NCI-H2029 treated with DMSO at 0.1 percent for 48 hours (cell line): ENCODE data around the gene PHOSPHO2.
"Not testable (repeated sequence)": the region's sequence is repeated elsewhere in the genome, so short reads cannot be mapped to it uniquely, and the experiment has no call there.

Experiments used
- DNase-seq: peaks from one replicate; lab custom pipeline; 2025; lab: John Stamatoyannopoulos, UW

The PHOSPHO2 gene

DNA sequence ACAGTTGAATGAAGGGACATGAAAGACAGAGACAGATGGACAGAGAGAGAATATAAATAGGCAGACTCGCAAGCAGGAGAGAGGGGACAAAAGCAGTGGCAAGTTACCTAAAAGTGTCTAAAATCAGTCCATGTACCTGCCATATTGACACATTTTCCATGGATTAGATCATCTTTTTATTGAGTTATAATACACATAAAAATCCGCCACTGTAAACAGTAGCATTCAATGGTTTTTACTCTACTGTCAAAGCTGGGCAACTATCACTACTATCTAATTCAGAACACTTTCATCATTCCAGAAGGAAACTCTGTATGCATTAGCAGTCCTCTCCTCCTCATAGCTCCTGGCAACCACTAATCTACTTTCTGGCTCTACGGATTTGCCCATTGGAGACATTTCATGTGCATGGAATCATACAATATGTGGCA lies 10.1 kb upstream of the PHOSPHO2 start:
- DNase-seq: no peak

DNA sequence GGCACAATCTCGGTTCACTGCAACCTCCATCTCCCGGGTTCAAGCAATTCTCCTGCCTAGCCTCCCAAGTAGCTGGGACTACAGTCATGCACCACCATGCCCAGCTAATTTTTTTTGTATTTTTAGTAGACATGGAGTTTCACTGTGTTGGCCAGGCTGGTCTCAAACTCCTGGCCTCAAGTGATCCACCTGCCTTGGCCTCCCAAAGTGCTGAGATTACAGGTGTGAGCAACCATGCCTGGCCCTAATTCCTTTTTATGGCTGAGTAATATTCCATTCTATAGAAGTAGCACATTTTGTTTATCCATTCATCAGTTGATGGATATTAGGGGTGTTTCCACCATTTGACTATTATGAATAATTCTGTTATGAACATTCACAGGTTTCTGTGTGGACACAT lies 9.6 kb upstream of the PHOSPHO2 start:
- DNase-seq: not testable (repeated sequence)

DNA sequence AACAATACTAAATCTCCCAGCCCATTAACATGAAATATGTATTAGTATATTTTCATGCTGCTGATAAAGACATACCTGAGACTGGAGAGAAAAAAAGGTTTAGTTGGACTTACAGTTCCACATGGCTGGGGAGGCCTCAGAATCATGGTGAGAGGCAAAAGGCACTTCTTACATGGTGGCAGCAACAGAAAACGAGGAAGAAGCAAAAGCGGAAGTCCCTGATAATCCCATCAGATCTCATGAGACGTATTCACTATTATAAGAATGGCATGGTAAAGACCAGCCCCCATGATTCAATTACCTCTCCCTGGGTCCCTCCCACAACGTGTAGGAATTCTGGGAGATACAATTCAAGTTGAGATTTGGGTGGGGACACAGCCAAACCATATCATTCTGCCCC lies 7.4 kb upstream of the PHOSPHO2 start:
- not testable (repeated sequence) for DNase-seq

DNA sequence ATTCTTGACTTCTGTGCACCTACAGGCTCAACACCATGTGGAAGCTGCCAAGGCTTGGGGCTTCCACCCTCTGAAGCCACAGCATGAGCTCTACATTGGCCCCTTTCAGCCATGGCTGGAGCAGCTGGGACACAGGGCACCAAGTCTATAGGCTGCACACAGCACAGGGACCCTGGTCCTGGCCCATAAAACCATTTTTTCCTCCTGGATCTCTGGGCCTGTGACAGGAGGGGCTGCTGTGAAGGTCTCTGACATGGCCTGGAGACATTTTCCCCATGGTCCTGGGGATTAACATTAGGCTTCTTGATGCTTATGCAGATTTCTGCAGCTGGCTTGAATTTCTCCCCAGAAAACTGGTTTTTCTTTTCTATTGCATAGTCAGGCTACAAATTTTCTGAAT lies 6.3 kb upstream of the PHOSPHO2 start:
- not testable (repeated sequence) for DNase-seq

DNA sequence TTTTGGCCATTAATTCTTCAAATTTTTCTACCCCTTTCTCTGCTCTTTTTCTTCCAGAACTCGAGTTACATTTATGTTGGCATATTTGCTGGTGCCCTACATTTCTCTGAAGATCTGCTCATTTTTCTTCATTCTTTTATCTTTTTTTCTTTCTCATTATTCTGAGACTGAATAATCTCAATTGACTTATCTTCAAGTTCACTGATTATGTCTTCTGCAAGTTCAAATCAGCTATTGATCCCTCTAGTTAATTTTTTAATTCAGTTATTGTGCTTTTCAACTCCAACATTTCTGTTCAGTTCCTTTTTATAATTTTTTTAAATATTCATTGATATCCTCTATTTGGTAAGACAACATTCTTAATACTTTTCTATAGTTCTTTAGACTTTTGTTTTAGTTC lies 3.3 kb upstream of the PHOSPHO2 start:
- DNase-seq: no peak

DNA sequence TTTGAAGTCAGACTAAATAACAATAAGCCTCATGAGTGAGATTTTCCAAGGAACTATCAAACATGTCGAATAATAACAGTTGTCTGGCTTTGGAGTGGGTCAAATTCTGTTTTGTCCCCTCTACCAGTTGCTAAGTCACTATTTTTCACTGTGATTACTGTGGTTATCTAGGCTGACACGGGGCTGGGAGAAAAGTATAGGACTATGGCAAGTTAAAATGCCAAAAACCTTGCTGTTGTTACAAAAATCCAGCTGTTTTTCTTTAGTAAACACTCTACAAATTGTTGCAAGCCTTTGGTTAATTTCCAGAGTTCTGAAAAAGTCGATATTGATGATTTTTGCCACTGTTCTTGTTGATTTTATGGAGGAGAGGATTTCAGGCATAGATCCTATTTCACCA lies 1.6 kb upstream of the PHOSPHO2 start:
- no peak for DNase-seq

DNA sequence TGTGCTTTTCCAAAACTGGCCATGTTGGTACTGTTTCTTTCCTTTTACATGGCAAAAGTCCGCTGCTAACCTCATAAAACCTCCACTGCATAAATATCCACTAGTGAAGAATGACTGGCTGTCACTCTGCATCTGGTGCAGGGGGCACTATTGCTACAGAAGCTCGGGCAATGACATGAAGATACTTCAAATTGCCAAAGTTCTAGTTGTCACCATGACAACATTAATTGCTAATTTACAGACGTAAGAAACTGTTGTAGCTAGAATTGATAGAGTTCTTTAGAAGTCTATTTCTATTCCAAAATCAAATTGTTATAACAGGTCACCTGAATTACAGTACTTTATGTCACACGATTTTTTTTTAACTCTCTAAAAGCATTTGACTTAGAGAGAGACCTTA lies 909 bp upstream of the PHOSPHO2 start:
- no peak for DNase-seq

DNA sequence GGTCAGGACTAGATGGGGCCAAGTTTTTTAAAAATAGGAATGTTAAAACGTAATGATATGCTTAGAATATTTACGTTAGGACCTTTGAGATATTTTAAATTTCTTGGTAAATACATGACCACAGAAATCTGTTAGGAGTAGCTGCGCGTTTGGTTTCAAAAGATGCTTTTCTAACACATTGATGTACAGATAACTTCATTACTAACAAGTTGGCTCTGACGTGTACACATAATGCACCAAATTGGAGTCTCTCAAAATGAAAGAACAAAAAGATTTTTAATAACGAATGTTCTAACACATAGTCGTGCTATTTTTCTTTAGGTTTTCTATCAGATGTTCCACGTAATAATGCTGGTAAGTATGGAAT lies 608 bp downstream of the PHOSPHO2 start:
- DNase-seq: no peak

DNA sequence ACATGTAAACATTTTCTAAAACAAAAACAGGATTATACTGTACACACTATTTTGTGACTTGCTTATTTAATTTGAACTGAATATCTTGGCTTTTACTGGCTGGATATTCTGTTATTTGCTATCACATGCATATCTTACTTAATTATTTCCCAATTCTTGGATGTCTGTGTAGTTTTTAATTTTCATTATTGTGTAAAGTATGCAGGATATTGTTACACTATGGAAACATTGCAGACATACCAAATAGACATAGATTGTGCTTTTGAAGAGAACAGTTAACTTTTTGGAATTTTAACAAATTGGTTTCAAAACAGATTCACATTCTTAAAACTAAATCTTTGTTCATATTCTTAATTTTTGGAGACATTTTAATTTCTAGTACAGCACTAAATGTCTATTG lies 2.1 kb downstream of the PHOSPHO2 start:
- DNase-seq: no peak

DNA sequence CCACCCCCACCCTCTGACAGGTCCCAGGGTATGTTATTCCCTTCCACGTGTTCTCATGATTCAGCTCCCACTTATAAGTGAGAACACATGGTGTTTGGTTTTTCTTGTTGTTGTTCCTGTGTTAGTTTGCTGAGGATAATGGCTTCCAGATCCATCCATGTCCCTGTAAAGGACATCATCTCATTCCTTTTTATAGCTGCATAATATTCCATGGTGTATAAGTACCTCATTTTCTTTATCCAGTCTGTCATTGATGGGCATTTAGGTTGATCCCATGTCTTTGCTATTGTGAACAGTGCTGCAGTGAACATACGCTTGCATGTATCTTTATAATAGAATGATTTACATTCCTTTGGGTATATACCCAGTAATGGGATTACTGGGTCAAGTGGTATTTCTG lies 4.9 kb downstream of the PHOSPHO2 start:
- not testable (repeated sequence) for DNase-seq

DNA sequence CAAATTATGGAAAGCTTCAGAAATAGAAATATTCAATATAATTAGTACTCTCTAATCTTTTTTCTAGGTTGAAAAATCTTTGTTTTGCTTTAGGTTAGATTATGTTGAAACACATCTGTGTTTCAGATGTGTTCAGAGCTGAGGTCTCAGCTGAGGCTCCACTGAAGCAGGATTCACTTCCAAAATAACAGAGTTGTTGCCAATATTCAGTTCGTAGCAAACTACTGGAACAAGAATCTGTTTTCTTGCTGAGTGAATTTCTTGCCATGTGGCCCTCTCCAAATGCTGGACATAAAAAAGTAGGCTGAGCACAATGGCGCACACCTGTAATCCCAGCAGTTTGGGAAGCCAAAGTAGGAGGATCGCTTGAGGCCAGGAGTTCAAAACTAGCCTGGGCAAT lies 8.7 kb downstream of the PHOSPHO2 start:
- DNase-seq: no peak

DNA sequence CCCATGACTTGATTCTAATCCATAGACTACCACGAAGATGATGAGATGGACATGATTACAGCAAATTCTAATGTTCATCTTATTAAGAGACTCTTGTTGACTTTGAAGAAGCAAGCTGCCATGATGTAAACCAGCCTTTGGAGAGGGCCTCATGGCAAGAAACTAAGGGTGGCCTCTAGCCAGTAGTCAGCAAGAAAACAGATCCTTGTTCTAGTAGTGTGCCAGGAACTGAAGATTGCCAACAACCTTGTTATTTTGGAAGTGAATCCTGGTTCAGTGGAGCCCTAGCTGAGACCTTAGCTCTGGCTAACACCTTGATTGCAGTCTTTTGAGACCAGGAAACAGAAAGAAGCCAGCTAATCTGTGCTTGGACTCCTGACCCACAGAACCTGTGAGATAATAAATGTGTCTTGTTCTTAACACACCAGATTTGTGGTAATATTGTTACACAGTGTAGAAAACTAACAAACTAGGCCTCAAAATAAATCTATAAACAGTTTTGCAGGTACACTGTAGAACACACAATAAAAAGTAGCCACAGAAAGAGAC lies 10.0 kb downstream of the PHOSPHO2 start:
- DNase-seq: no peak

DNA sequence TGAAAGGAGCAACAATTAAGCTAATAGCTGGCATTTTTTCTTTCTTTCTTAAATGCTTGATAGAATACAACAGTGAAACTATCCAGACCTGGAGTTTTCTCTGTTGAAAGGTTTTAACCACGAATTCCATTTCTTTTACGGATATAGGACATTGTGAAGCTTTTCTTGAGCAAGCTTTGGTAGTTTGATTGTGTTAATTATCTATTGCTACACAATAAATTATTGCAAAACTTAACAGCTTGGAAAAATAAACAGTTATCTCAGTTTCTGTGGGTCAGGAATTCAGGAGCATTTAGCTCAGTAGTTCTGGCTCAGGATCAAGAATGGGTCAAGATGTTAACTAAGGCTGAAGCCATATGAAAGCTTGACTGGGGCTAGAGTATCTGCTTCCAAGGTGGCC lies 11.7 kb downstream of the PHOSPHO2 start:
- no peak for DNase-seq

DNA sequence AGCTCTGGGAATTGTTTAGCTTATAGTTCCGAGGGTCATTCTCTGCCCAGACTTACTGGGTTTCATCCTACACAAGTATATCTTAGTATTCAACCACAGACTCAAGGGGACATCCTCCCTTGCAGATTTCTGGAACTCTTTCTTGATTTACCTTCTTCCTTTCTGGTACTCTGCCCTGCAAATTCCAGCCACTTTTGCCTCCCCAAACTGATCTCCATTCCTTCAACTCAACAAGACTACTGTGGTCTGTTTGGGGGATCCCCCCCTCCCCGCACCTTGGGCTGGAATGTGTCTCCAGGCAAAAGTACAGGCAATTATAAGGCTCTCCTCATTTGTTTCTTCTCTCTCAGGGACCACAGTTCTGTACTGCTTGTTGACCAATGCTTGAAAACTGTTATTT lies 13.4 kb downstream of the PHOSPHO2 start:
- no peak for DNase-seq

DNA sequence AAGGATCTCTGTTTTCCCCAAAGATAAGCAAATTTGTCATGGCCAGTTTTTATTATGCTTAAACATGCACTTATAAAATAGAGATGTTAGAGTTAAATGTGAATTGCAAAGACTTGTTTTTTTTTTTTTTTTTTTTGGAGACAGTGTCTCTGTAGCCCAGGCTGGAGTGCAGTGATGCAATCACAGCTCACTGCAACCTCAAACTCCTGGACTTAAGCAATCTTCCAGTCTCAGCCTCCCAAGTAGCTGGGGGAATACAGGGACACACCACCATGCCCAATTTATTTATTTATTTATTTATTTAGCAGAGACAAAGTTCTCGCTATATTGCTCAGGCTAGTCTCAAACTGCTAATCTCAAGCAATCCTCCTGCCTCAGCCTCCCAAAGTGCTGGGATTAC lies 15.1 kb downstream of the PHOSPHO2 start:
- no peak for DNase-seq

DNA sequence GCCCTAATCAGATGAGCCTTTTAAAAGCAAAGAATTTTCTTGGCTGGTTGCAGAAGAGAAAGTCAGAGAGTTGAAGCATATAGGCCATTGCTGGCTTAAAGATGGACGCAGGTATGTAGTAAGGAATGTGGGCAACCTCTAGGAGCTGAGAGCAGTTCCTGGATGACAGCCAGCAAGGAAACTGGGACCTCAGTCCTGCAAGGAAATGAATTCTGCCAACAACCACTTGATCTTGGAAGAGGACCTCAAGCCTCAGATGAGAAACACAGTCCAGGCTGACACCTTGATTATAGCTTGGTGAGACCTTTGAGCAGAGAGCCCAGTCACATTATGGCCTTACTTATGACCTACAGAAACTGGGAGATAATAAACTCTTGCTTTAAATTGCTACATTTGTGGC lies 15.7 kb downstream of the PHOSPHO2 start:
- DNase-seq: peak; percentile 47

DNA sequence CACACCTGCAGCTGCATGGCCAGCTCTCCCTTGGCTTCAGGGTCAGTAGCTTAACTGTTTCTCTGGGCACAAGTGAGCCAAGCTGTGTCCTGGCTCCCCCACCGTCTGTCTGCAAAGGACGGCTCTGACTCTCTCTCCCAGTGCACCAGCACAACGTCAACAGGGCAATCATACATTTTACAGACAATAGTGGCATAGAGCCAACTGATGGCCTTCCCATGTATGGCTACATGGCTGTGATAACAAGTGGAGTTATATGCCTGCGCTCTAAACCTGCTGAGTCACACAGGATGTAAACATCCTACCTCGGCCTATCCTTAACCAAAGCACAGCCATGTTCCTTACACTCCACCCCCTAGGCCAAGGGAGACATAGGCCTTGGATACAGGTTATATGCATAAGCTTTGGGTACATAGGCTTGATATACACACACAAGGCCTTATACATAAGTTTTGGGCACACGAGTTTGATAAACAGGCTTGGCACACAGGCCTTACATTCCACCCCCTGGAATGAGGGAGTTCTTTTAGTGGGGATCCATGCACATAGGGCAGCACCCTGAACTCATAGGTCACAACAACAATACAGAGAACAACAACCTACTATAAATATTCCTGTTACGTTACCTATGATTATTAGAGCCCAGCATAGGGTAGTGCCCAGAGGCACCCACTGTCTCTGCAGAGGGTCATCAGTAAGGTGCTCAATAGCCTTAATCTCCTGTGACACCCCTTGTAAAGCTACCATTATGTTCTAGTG lies 17.7 kb downstream of the PHOSPHO2 start:
- peak; percentile 31 for DNase-seq

DNA sequence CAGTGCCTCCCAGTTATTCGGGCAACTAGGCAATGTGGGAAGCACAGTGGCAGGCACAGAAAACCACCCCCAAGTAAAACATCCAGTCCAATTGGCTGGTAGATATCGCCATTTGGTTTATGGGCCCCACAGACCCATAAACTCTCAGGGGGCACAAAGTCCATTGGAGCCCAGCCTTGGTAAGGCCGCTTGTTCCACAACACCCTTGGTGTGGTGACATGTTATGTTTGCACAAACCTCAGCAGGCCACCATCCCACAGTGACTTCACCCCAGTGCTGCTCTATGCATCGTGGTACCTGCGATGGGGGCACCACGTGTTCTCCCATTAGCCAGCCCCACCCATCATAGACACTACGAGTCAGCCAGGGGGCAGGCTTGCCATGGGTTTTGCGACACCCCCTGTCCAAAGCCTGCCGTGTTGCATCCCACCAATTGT lies 18.5 kb downstream of the PHOSPHO2 start:
- DNase-seq: no peak

DNA sequence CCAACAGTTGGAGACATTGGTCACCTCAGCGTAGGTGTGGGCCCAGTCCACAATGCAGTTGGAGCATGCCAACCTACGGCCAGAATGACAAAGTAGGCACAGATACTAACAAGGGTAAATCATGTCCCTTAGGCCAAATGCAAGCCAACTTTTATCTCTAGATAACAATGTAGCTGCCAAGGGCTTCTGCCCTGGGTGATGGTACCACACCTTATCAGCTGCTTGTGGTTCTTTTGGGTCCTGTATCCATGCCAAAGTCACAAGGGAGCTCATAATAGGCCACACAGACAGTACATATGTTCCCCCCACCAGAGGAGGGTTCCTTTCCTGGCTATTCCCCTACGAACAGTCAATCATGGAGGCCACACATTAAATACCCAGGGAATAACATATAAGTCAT lies 19.1 kb downstream of the PHOSPHO2 start:
- no peak for DNase-seq

DNA sequence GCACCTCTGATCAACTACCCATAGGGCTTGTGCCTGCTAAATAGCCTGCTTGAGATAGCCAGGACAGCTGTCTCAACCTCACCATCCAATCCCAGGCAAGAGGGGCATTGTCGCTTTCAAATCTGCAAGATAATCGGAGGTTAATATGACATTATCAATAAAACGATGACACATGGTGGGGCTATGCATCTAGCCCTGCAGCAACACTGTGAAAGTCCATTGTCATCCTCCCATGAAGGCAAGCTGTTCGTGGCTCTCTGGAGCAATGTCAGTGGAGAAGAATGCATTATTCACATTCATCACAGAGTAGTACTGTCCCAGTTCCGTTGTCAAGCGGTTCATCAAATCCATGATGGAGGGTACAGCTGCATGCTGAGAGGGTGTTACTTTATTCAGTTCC lies 20.4 kb downstream of the PHOSPHO2 start:
- DNase-seq: no peak

DNA sequence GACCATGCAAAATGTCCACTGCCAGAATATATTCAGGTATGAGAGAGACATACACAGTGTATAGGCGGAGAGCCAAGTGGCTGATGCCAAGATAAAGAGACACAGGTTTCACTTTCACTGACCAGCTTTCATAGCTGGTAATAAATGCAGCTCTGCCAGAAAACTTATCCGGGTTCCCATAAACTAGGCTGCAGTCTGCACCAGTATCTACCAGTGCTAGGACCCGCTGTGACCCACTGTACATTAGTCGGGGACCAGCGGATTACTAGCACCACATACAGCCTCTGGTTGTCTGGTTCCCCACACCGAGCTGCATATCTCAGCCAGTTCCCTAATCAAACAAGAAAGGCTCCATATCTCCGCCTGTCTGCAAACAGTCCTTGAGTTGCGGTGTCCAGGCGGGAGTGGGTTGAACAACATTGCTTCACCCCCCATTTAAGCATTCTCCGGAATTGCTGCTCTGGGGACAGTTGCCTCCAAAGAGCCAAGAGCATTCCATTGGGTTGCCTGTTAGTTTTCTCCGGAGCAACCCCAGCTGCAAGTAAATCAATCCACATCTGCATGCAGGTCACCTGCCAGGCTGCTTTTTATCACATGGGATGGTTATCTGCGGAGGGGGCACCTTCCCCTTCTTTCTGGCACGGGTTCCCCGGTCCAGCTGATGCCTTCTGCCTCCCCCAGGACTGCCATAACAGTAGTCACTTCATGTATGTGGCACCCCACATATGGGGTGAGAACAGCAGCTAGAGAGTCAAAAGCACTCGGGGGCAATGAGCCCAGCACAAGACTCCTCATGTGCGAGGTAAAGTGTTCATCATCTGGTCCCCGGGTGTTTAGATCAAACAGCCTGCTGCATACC lies 21.3 kb downstream of the PHOSPHO2 start:
- DNase-seq: no peak

DNA sequence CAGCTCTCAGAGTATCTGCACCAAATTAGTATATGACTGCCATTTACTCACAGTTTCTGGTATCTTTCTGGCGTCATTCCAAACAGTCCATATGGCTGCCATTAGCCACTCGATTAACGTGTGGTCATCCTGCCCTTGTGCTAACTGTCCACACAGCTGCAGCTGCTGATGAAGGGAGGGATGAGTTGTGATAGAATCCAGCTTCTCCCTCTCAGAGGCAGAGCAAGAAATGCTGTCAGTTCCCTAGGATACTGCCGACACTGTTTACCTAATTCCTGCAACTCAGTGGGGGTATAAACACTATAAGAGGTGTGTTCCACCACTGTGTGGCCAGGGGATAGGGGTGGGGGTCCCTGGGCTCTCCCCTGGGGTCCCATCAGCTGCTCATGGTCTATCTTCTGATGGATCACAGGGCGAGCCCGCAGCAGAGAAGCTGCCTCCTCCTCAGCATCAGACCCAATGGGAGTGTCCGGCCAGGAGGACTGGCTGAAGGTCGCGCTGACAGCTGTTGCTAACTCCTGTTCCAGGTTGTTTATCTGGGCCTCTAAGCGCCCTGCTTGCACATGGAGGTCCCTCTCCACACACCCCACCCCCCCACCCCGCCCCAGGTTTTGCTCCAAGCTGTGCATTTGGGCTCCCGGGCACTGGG lies 22.1 kb downstream of the PHOSPHO2 start:
- no peak for DNase-seq
